Calu3 (cell line): ENCODE measurements around the gene PRPS1. TPM values are rescaled to one million over a fixed set of nuclear protein-coding genes. Genes with fewer than 3 reads are reported as not detected.
"Not testable (repeated sequence)": the region's sequence is repeated elsewhere in the genome, so short reads cannot be mapped to it uniquely, and the experiment has no call there.

Source experiments
- BruUV-seq: library from RNA; stranded (reverse); fragments of 400-500 nt; replicated peaks from 2 replicates; lab custom pipeline; 2021; lab: Mats Ljungman, UMichigan
- CTCF ChIA-PET: fragments of 300-600 bp; sonication (Branson Sonifier 250); formaldehyde crosslinking; loops from one replicate; lab custom pipeline; 2022; ENCODE audit warnings: antibody characterized with exemption; lab: Charles Lee
- DNase-seq: peaks from one replicate; pipeline ENCODE4 v3.0.0; 2022
- H3K27ac Mint-ChIP-seq: one replicate; pipeline ENCODE4 v1.8.0; 2022; ENCODE audit warnings: mixed read lengths; ENCODE audit not compliant: unreplicated experiment
- H3K27me3 Mint-ChIP-seq: one replicate; pipeline ENCODE4 v1.8.0; 2022; ENCODE audit warnings: mixed read lengths; ENCODE audit not compliant: unreplicated experiment
- H3K36me3 Mint-ChIP-seq: one replicate; pipeline ENCODE4 v1.8.0; 2022; ENCODE audit warnings: mild to moderate bottlenecking, moderate library complexity, mixed read lengths; ENCODE audit not compliant: insufficient read depth, unreplicated experiment
- H3K4me1 Mint-ChIP-seq: one replicate; pipeline ENCODE4 v1.8.0; 2022; ENCODE audit warnings: mild to moderate bottlenecking, low read depth, mixed read lengths; ENCODE audit not compliant: unreplicated experiment
- H3K4me3 Mint-ChIP-seq: one replicate; pipeline ENCODE4 v1.8.0; 2022; ENCODE audit warnings: mild to moderate bottlenecking, low read depth, moderate library complexity, mixed read lengths; ENCODE audit not compliant: unreplicated experiment
- H3K9me3 Mint-ChIP-seq: one replicate; pipeline ENCODE4 v1.8.0; 2022; ENCODE audit warnings: low read depth, mixed read lengths; ENCODE audit not compliant: unreplicated experiment
- CTCF ChIP-seq: fragments of 200-600 bp; IDR thresholded peaks from one replicate; pipeline ENCODE4 v1.8.0; 2022; ENCODE audit warnings: antibody characterized with exemption; ENCODE audit not compliant: unreplicated experiment
- intact Hi-C: fragments of 100-400 bp; cut with micrococcal nuclease; formaldehyde crosslinking; loops from one replicate; pipeline ENCODE4 v1.10.0; 2022; ENCODE audit not compliant: unreplicated experiment
- total RNA-seq: library from RNA; stranded (reverse); gene quantifications from 2 replicates; pipeline ENCODE4 v1.2.3, GENCODE V29; 2022

PRPS1 gene
- total RNA-seq, 1 experiment from 2014 or later: 62.5 TPM

- CTCF ChIA-PET: no interaction called here
- Mint-ChIP-seq H3K27ac (no peak overlapping the region), H3K9me3 (no peaks in the 10 kb centered on the region), H3K4me1 (no peaks in the 10 kb centered on the region), H3K27me3 (no peaks in the 10 kb centered on the region), H3K4me3 (no peak overlapping the region), H3K36me3 (no peaks in the 10 kb centered on the region)
- BruUV-seq: no TSS peak
- intact Hi-C loops: no loop called here
- DNase-seq: no peak
- TF ChIP-seq CTCF: no peak
These were observed 24.7 kb upstream of the PRPS1 start for GRCh38 chrX:107603429-107604159.

DNA sequence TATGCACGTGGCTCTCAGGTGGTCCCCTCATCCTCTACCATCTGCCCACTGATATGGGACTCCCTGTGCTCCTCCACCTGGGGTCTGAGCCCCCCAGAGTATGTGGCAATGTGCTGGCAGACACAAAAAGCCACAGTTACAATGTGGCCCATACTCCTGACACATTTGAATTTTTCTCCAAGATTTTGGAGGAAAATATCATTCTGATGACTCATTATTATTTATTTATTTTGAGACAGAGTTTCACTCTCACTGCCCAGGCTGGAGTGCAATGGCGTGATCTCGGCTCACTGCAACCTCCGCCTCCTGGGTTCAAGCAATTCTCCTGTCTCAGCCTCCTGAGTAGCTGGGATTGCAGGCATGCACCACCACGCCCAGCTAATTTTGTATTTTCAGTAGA is 19.2 kb upstream of the PRPS1 start:
- H3K4me1 Mint-ChIP-seq, BruUV-seq, H3K4me3 Mint-ChIP-seq, H3K27ac Mint-ChIP-seq, CTCF ChIA-PET, H3K9me3 Mint-ChIP-seq, H3K27me3 Mint-ChIP-seq, H3K36me3 Mint-ChIP-seq, DNase-seq, intact Hi-C loops: not testable (repeated sequence)

DNA sequence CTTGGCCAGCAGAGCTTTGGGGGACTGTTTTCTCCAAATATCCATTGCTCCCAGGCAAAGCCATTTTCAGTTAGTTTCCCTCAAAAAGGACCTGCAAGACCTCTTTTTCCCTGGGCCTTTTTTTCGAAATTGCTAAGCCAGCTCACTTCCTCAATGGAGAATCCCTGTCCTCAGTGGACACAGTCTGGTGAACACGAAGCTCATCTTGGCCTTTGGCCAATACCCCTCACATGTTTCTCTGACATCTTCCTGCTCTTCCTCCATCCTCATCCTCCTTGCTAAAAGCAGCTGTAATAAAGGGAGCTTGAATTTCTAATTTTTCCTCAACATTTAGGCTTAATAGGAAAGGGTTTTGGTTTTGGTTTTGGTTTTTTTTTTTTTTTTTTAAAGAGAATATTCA is 17.6 kb upstream of the PRPS1 start:
- TF ChIP-seq CTCF: no peak
- no peak overlapping the region for H3K27ac Mint-ChIP-seq
- H3K4me1 Mint-ChIP-seq: no peaks in the 10 kb centered on the region
- no peaks in the 10 kb centered on the region for H3K36me3 Mint-ChIP-seq
- no peak overlapping the region for H3K4me3 Mint-ChIP-seq
- intact Hi-C loops: no loop called here
- DNase-seq: no peak
- CTCF ChIA-PET: interaction anchor here (1.5 kb wide), 1 partner anchor 17 kb away, joined by 4 read pairs; the partner anchor contains the start of gene PRPS1
- BruUV-seq: no TSS peak
- no peaks in the 10 kb centered on the region for H3K27me3 Mint-ChIP-seq
- no peaks in the 10 kb centered on the region for H3K9me3 Mint-ChIP-seq

DNA sequence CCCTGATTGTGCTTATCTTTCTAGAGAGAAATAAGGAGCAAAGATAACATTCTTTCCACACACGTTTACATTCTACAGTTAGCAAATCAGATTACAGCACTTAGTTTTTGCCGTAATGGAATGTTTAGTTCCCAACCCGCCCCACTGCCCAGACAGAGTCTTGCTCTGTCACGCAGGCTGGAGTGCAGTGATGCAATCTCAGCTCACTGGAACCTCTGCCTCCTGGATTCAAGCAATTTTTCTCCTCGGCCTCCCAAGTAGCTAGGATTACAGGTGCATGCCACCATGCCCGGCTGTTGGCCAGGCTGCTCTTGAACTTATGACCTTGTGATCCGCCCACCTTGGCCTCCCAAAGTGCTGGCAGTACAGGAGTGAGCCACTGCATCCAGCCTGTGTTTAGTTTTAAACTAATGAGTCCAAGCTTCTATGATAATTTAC is 8.4 kb upstream of the PRPS1 start:
- TF ChIP-seq CTCF: no peak
- no peaks in the 10 kb centered on the region for H3K27me3 Mint-ChIP-seq
- no peak overlapping the region for H3K27ac Mint-ChIP-seq
- H3K36me3 Mint-ChIP-seq: no peaks in the 10 kb centered on the region
- no peaks in the 10 kb centered on the region for H3K9me3 Mint-ChIP-seq
- CTCF ChIA-PET: interaction anchor here (1.0 kb wide), 1 partner anchor 36 kb away, joined by 3 read pairs; no protein-coding TSS in a partner anchor
- intact Hi-C loops: loop anchor here (10.0 kb wide), 1 partner anchor 595 kb away; no protein-coding TSS in a partner anchor
- H3K4me3 Mint-ChIP-seq: no peak overlapping the region
- BruUV-seq: no TSS peak
- DNase-seq: no peak
- no peaks in the 10 kb centered on the region for H3K4me1 Mint-ChIP-seq

DNA sequence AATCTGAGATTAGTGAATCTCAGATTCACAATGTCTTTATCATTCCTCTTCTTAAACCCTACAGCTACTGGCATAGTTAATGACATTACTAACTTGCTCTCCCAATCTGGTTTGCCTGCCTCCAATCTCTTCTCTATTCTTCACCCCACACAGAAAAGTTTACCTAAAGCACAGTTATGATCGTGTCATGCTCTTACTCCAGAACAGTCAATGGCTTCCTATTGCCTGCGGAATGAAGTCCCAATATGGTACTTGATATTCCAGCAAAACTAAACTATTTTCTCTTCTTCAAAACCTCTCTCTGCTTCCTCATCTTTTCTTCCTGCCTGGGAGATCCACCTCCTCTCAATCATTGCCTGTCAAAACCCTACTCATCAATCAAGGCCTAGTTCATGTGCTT is 3.4 kb upstream of the PRPS1 start:
- Mint-ChIP-seq H3K27ac (no peak overlapping the region), H3K4me1 (peaks cover 10% of the 10 kb centered on the region), H3K9me3 (no peaks in the 10 kb centered on the region), H3K27me3 (no peaks in the 10 kb centered on the region), H3K4me3 (no peak overlapping the region), H3K36me3 (peaks cover 20% of the 10 kb centered on the region)
- TF ChIP-seq CTCF: no peak
- intact Hi-C loops: loop anchor here (10.0 kb wide), 1 partner anchor 600 kb away; no protein-coding TSS in a partner anchor
- CTCF ChIA-PET: interaction anchor here (0.6 kb wide), 1 partner anchor 224 kb away, joined by 3 read pairs; no protein-coding TSS in a partner anchor
- DNase-seq: no peak
- no TSS peak for BruUV-seq
